ENCODE data around the gene PPA1. TPM values are rescaled to one million over a fixed set of nuclear protein-coding genes. Genes with fewer than 3 reads are reported as not detected.

Gene PPA1
- total RNA-seq, 1 experiment from 2014 or later = 234 TPM

GRCh38 chr10:70227548-70228320, 5.5 kb downstream of the PPA1 start:
- no peak for TF ChIP-seq ZFX (IDR thresholded peaks at IDR 0.05)
- no peak for TF ChIP-seq ZNF274 (IDR thresholded peaks at IDR 0.05; ENCODE audit: low read depth, low read length)
- TF ChIP-seq TCF7L2 (IDR thresholded peaks at IDR 0.05; ENCODE audit: borderline replicate concordance, extremely low read depth, insufficient read depth, insufficient read length) = no peak
- TF ChIP-seq EZH2phosphoT487 (IDR thresholded peaks at IDR 0.05; ENCODE audit: borderline replicate concordance) = no peak
- H3K9ac ChIP-seq (ENCODE audit: low read length) = no peak overlapping the region
- no peak overlapping the region for H2AFZ ChIP-seq (ENCODE audit: low read depth, low read length, poor library complexity, severe bottlenecking)
- BruUV-seq (replicated peaks) = no TSS peak
- ATAC-seq = no peak
- H3K9me2 ChIP-seq (ENCODE audit: insufficient read depth) = no peaks in the 10 kb centered on the region
- ChIA-PET RAD21 (ENCODE audit: low non-redundant PET in 1 of 2, low total read pairs in 2 of 2, uncharacterized antibody in 2 of 2, unreplicated experiment in 2 of 2) (no interaction called here), CTCF (interaction anchor here (1.4 to 2.4 kb wide), 2 partner anchors 81 to 137 kb away, joined by 6 to 10 read pairs; partner anchors contain the start of gene TYSND1), POLR2A (no interaction called here)
- peaks cover 3 to 19% of the 10 kb centered on the region in 2 experiments; a peak in 2 of 4 replicates for H3K36me3 ChIP-seq (ENCODE audit: control insufficient read depth in 1 of 2, insufficient read depth in 2 of 2, low read length in 2 of 2)
- DNase-seq (ENCODE audit: low read depth, low spot score) = no peak
- no peak overlapping the region for H3K4me2 ChIP-seq (ENCODE audit: low read length)
- H3K4me3 ChIP-seq (replicated peaks in 1 of 2; ENCODE audit: low read depth in 1 of 2, low read length in 2 of 2) = no peak overlapping the region
- no peaks in the 10 kb centered on the region; the same call in 1 of the 2 replicates for H4K20me1 ChIP-seq (ENCODE audit: insufficient read depth)
- no peaks in the 10 kb centered on the region for H3K9me3 ChIP-seq (ENCODE audit: control insufficient read depth in 1 of 2, insufficient read depth in 1 of 2, low read depth in 1 of 2, low read length in 2 of 2)
- H3K79me2 ChIP-seq (ENCODE audit: insufficient read depth, low read length) = peaks cover 98% of the 10 kb centered on the region
- H3K27me3 ChIP-seq (ENCODE audit: insufficient read depth, low read length) = no peaks in the 10 kb centered on the region
- peaks cover 12 to 34% of the 10 kb centered on the region in 2 experiments; a peak in 3 of 4 replicates for H3K4me1 ChIP-seq (ENCODE audit: control insufficient read depth in 1 of 2, insufficient read depth in 2 of 2, low read length in 2 of 2)
- no peak overlapping the region for H3K27ac ChIP-seq (ENCODE audit: low read depth, low read length)
- intact Hi-C loops (cut with micrococcal nuclease) = no loop called here

- no peaks in the 10 kb centered on the region for H3K27me3 ChIP-seq (ENCODE audit: insufficient read depth, low read length)
- TF ChIP-seq ATF3 (IDR thresholded peaks at IDR 0.05) (no peak), CEBPB (IDR thresholded peaks at IDR 0.05; ENCODE audit: low read depth) (no peak), SRF (IDR thresholded peaks at IDR 0.05; ENCODE audit: low read depth) (no peak), MAX (IDR thresholded peaks at IDR 0.05) (no peak), YY1 (IDR thresholded peaks at IDR 0.05; ENCODE audit: extremely low read depth, insufficient replicate concordance, low read depth, low read length) (no peak), FOSL1 (IDR thresholded peaks at IDR 0.05; ENCODE audit: low read depth) (no peak), ZFX (IDR thresholded peaks at IDR 0.05) (no peak), ZNF274 (IDR thresholded peaks at IDR 0.05; ENCODE audit: low read depth, low read length) (no peak), EZH2phosphoT487 (IDR thresholded peaks at IDR 0.05; ENCODE audit: borderline replicate concordance) (no peak), SIN3A (IDR thresholded peaks at IDR 0.05; ENCODE audit: low read depth) (no peak), POLR2AphosphoS5 (IDR thresholded peaks at IDR 0.05; ENCODE audit: low read depth, low read length) (no peak), EZH2 (IDR thresholded peaks at IDR 0.05) (no peak), EGR1 (IDR thresholded peaks at IDR 0.05; ENCODE audit: low read depth) (no peak), ZBTB33 (IDR thresholded peaks at IDR 0.05; ENCODE audit: extremely low read depth, insufficient replicate concordance, low read length) (no peak), JUND (IDR thresholded peaks at IDR 0.05) (no peak)
Observed at GRCh38 chr10:70223728-70224127, 9.5 kb downstream of the PPA1 start.

More at GRCh38 chr10:70223728-70224127, 9.5 kb downstream of the PPA1 start:
- Histone ChIP-seq H2AFZ (ENCODE audit: low read depth, low read length, poor library complexity, severe bottlenecking) (no peak overlapping the region), H3K4me3 (replicated peaks in 1 of 2; ENCODE audit: low read depth in 1 of 2, low read length in 2 of 2) (no peak overlapping the region), H3K36me3 (ENCODE audit: control insufficient read depth in 1 of 2, insufficient read depth in 2 of 2, low read length in 2 of 2) (peaks cover 3 to 17% of the 10 kb centered on the region in 2 experiments; a peak in 2 of 4 replicates), H4K20me1 (ENCODE audit: insufficient read depth) (peaks cover 5% of the 10 kb centered on the region; the same call in 1 of the 2 replicates), H3K79me2 (ENCODE audit: insufficient read depth, low read length) (peaks cover 84% of the 10 kb centered on the region), H3K9ac (ENCODE audit: low read length) (no peak overlapping the region), H3K4me1 (ENCODE audit: control insufficient read depth in 1 of 2, insufficient read depth in 2 of 2, low read length in 2 of 2) (peaks cover 24 to 43% of the 10 kb centered on the region in 2 experiments), H3K27ac (ENCODE audit: low read depth, low read length) (peak overlapping the region; percentile 67; the same call in 1 of the 2 replicates), H3K4me2 (ENCODE audit: low read length) (0 out of 2 replicates have a peak overlapping the region, but pooled peaks have one; percentile 70), H3K9me3 (ENCODE audit: control insufficient read depth in 1 of 2, insufficient read depth in 1 of 2, low read depth in 1 of 2, low read length in 2 of 2) (no peaks in the 10 kb centered on the region), H3K9me2 (ENCODE audit: insufficient read depth) (no peaks in the 10 kb centered on the region)
- ATAC-seq (no peak), DNase-seq (ENCODE audit: low read depth, low spot score) (no peak)
- no TSS peak for BruUV-seq (replicated peaks)
- intact Hi-C loops (cut with micrococcal nuclease) = loop anchor here (5.0 kb wide), 1 partner anchor 314 kb away; no protein-coding TSS in a partner anchor
- ChIA-PET POLR2A (interaction anchor here (0.6 to 3.3 kb wide), 3 partner anchors 9 to 164 kb away, joined by 3 to 19 read pairs (median 3); partner anchors contain the start of gene PPA1), CTCF (interaction anchor here (0.6 to 5.7 kb wide), 5 partner anchors 41 to 240 kb away, joined by 3 to 174 read pairs (median 18); partner anchors contain the start of gene TYSND1), RAD21 (ENCODE audit: low non-redundant PET in 1 of 2, low total read pairs in 2 of 2, uncharacterized antibody in 2 of 2, unreplicated experiment in 2 of 2) (interaction anchor here in 1 of 2 experiments (2.8 kb wide), 1 partner anchor 140 kb away, joined by 30 read pairs; no protein-coding TSS in a partner anchor)

Measured in HCT116 (cell line).